Liver (tissue), 6 donors: ENCODE results near the gene RXFP3. TPM values are rescaled to one million over a fixed set of nuclear protein-coding genes. Genes with fewer than 3 reads are reported as not detected.

Source experiments
- FOXA2 ChIP-seq: IDR thresholded peaks from 2 replicates; pipeline ENCODE4 v1.6.1; 2016; ENCODE audit warnings: antibody characterized with exemption
- ZBTB33 ChIP-seq: IDR thresholded peaks from 2 replicates; pipeline ENCODE4 v1.6.1; 2016; ENCODE audit warnings: antibody characterized with exemption
- polyA plus RNA-seq, 2 donors: library from polyadenylated mRNA; stranded (reverse) in 1 of 2; unstranded in 1 of 2; fragments of 200-250 nt in 1 of 2; fragments of >200 nt in 1 of 2; fragmentation: Nextera tagmentation in 1 of 2; extraction: Ambion mirVana in 1 of 2; gene quantifications; one replicate each; pipeline versions ENCODE4 v1.2.1 to v1.2.3, GENCODE V29; 2013 to 2015
- small RNA-seq: library from RNA; depleted of rRNA; stranded (forward); fragments of <200 nt; gene quantifications from one replicate; pipeline ENCODE3, GENCODE V24; 2014
- total RNA-seq, 2 donors: library from RNA; depleted of rRNA; stranded (reverse); fragments of >200 nt; gene quantifications; one replicate each; pipeline ENCODE4 v1.2.3, GENCODE V29; 2014
- donor health status: healthy.
- donor health status: healthy.
- donor health status: healthy.

The RXFP3 gene
- total and polyA plus RNA-seq, 4 donors: not detected

- TF ChIP-seq ZBTB33 (no peak), FOXA2 (no peak)
Measured at GRCh38 chr5:33985447-33985846, 49.3 kb downstream of the RXFP3 start (continued).

Small RNAs within 50 kb of the gene (small RNA-seq; reads per million reads assigned to genes)
- not detected for gene RNU6-923P

Other genes with a start within 250 kb of the RXFP3 start
- gene ADAMTS12, start 44.4 kb upstream of the RXFP3 start, total RNA-seq: 1 to 10 TPM; 3.4 to 6.4 TPM
- gene ADAMTS12, start 44.4 kb upstream of the RXFP3 start, polyA plus RNA-seq: 1 to 10 TPM in 1 of 2 donors, under 1 TPM in 1; 0.49 to 1.2 TPM
- 1 to 10 TPM in 1 of 2 donors, not detected in 1; 1.3 TPM for gene SLC45A2, start 48.3 kb downstream of the RXFP3 start, total RNA-seq
- gene SLC45A2, start 48.3 kb downstream of the RXFP3 start, polyA plus RNA-seq: under 1 TPM in 1 of 2 donors, not detected in 1; 0.01 TPM
- gene AMACR, start 71.7 kb downstream of the RXFP3 start, total RNA-seq: 10 to 100 TPM; 15.6 to 48.5 TPM
- gene AMACR, start 71.7 kb downstream of the RXFP3 start, polyA plus RNA-seq: 10 to 100 TPM; 27.5 to 35.8 TPM
- gene C1QTNF3, start 106.8 kb downstream of the RXFP3 start, total RNA-seq: 1 to 10 TPM; 3.1 to 6.2 TPM
- 1 to 10 TPM in 1 of 2 donors, under 1 TPM in 1; 0.81 to 1.8 TPM for gene C1QTNF3, start 106.8 kb downstream of the RXFP3 start, polyA plus RNA-seq